GM21526 (cell line): ENCODE data around the gene ATL2.

ENCODE experiments used
- ATAC-seq: cut with Tn5 transposase; IDR thresholded peaks from one replicate; pipeline ENCODE4 v1.9.1; 2021; ENCODE audit warnings: moderate library complexity; ENCODE audit not compliant: unreplicated experiment, low FRiP score

ATL2 gene

GRCh38 chr2:38256610-38257009, 120.5 kb downstream of the ATL2 start:
- no peak for ATAC-seq

- ATAC-seq, result no peak
Measured at GRCh38 chr2:38255211-38255610, 121.9 kb downstream of the ATL2 start.

GRCh38 chr2:38254796-38255195, 122.3 kb downstream of the ATL2 start:
- ATAC-seq, result no peak

GRCh38 chr2:38251940-38252339, 125.1 kb downstream of the ATL2 start:
- ATAC-seq, result no peak

- no peak for ATAC-seq
Measured at GRCh38 chr2:38248707-38249106, 128.4 kb downstream of the ATL2 start.

- no peak for ATAC-seq
Measured at GRCh38 chr2:38248255-38248654, 128.8 kb downstream of the ATL2 start.

GRCh38 chr2:38246105-38246504, 131.0 kb downstream of the ATL2 start:
- no peak for ATAC-seq

GRCh38 chr2:38245114-38245641, 131.9 kb downstream of the ATL2 start:
- ATAC-seq, result no peak

- ATAC-seq, result no peak
Measured at GRCh38 chr2:38244301-38244700, 132.8 kb downstream of the ATL2 start.
